Aorta (tissue), 5 donors: ENCODE data around the gene FBN2. TPM values are rescaled to one million over a fixed set of nuclear protein-coding genes. Genes with fewer than 3 reads are reported as not detected.

Experiments
- ATAC-seq: fragments of 200-7000 bp; cut with Tn5 transposase; one replicate; pipeline ENCODE4 v1.9.1; 2022; ENCODE audit warnings: moderate library complexity; ENCODE audit not compliant: low FRiP score
- DNase-seq, 2 donors: peaks; one replicate each; pipeline ENCODE4 v3.0.0-alpha.2; 2020
- H3K27ac ChIP-seq, 2 donors: one replicate each; pipeline ENCODE4 v1.5.1; 2013; ENCODE audit warnings: low read length in 2 of 2, mild to moderate bottlenecking in 2 of 2, moderate library complexity in 2 of 2, control low read depth in 1 of 2, inconsistent platforms in 1 of 2, low read depth in 1 of 2
- H3K27me3 ChIP-seq, 2 donors: one replicate each; pipeline ENCODE4 v1.6.1; 2013; ENCODE audit warnings: control low read depth in 1 of 2, low read length in 1 of 2, mild to moderate bottlenecking in 1 of 2, moderate library complexity in 1 of 2; ENCODE audit not compliant: insufficient read depth in 2 of 2, control insufficient read depth in 1 of 2
- H3K36me3 ChIP-seq, 2 donors: one replicate each; pipeline ENCODE4 v1.6.1; 2013; ENCODE audit warnings: control low read depth in 1 of 2, low read length in 1 of 2, mild to moderate bottlenecking in 1 of 2; ENCODE audit not compliant: insufficient read depth in 2 of 2, control insufficient read depth in 1 of 2
- H3K4me1 ChIP-seq, 2 donors: one replicate each; pipeline ENCODE4 v1.6.1; 2013; ENCODE audit warnings: low read length in 2 of 2, control low read depth in 1 of 2, mild to moderate bottlenecking in 1 of 2, moderate library complexity in 1 of 2; ENCODE audit not compliant: insufficient read depth in 2 of 2, control insufficient read depth in 1 of 2
- H3K4me3 ChIP-seq, 2 donors: one replicate each; pipeline ENCODE4 v1.5.1; 2013; ENCODE audit warnings: low read length in 2 of 2, control low read depth in 1 of 2, mild to moderate bottlenecking in 1 of 2
- H3K9me3 ChIP-seq: one replicate; pipeline ENCODE4 v1.6.1; 2013; ENCODE audit warnings: mild to moderate bottlenecking, low read length; ENCODE audit not compliant: control insufficient read depth
- WGBS, 2 donors: extraction: QIAGEN DNeasy Blood & Tissue Kit; methylation state at CpG; one replicate each; pipeline ENCODE4 v1.1.7; 2013; 5-methylcytosine and 5-hydroxymethylcytosine counted together
- intact Hi-C, 2 donors: fragments of 100-400 bp; cut with DNase I; formaldehyde crosslinking; loops; one replicate each; pipeline versions ENCODE4 v1.14.2 to v1.15.0; 2022
- polyA plus RNA-seq, 2 donors: library from polyadenylated mRNA; stranded (reverse); fragments of 200-250 nt; gene quantifications; one replicate each; pipeline ENCODE4 v1.2.3, GENCODE V29; 2013
- total RNA-seq, 2 donors: library from RNA; stranded (reverse); fragmentation: NEBNext Ultra II Directional; extraction: Animal tissue kit (Norgen Biotek cat#: 25700); gene quantifications; one replicate each; pipeline ENCODE4 v1.2.1, GENCODE V29; 2021
- donor health status: healthy with polysubstance abuse.
- donor health status: Bipolar disorder and iron deficiency.
- donor health status: DM: no; HTN: no; CAD: no.
- donor health status: DM: no; HTN: no; CAD: no.
- donor health status: DM: yes; HTN: yes; CAD: no.

The FBN2 gene
- total and polyA plus RNA-seq, 4 donors = 0.25 to 1.5 (median 0.84) TPM; not detected in 1

DNA sequence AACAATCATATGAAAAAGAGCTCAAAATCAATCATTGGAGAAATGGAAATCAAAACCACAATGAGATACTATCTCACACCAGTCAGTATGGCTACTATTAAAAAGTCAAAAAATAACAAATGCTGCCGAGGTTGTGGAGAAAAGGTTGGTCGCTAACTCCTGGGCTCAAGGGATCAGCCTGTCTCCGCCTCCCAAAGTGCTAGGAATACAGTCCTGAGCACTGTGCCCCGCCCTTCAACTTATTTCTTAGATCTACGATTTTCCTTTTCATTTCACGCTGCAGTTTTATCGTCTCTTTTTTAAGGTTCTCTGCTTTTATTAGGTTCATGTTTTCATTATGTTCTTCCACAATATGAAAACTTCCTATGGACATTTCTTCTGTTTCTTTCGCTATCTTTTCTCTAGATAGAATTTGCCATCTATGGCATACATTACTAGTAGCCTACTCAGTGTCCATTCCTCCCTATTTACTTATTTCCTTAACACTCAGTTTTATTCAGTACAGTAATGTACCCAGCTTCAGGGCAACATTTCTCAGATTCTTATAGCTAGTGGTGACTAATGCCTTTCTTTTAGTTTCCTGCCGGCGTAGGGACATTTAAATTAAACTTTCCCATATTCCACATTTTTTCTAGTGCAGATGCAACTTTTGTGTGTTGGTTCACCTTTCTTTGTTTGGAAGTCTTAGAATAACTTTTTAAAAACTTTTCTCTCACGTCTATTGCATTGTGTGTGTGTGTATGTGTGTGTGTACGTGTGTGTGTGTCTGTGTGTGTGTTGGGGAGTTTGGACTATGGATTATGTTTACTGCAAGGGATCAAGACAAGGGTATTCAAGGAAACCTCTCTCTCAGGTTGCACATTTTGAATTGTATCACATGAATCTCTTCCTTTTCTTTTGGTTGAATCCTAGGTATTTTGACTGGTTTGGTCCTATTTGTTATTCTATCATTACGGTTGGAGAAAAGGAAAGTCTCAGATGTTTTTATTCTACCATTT lies 21.6 kb upstream of the FBN2 start:
- 57 to 62% methylated on average over 13 of the region's 13 CpGs for WGBS, 2 donors
- intact Hi-C loops = no loop called here
- no peaks in the 10 kb centered on the region for H3K27me3 ChIP-seq

DNA sequence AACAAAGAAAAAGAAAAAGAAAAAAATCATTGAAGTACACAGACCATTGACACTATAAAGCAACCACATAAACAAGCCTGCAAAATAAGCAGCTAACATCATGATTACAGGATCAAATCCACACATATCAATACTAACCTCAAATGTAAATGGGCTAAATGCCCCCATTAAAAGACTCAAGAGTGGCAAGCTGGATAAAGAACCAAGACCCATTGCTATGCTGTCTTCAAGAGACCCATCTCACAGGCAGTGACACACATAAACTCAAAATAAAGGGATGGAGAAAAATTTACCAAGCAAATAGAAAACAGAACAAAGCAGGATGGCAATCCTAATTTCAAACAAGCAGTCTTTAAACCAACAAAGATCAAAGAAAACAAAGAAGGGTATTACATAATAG lies 15.7 kb upstream of the FBN2 start:
- H3K27ac ChIP-seq = no peak overlapping the region
- H3K36me3 ChIP-seq = no peaks in the 10 kb centered on the region
- H3K4me1 ChIP-seq = no peaks in the 10 kb centered on the region
- H3K4me3 ChIP-seq = no peak overlapping the region
- H3K27me3 ChIP-seq = no peaks in the 10 kb centered on the region
- H3K9me3 ChIP-seq = peaks cover 7% of the 10 kb centered on the region
- ATAC-seq (no peak), DNase-seq (no peak)
- intact Hi-C loops = no loop called here

More for the DNA sequence above, 21.6 kb upstream of the FBN2 start:
- Histone ChIP-seq H3K9me3 (no peaks in the 10 kb centered on the region), H3K4me3 (no peak overlapping the region), H3K27ac (no peak overlapping the region), H3K4me1 (no peaks in the 10 kb centered on the region), H3K36me3 (no peaks in the 10 kb centered on the region)
- no peak for ATAC-seq
- DNase-seq = no peak

DNA sequence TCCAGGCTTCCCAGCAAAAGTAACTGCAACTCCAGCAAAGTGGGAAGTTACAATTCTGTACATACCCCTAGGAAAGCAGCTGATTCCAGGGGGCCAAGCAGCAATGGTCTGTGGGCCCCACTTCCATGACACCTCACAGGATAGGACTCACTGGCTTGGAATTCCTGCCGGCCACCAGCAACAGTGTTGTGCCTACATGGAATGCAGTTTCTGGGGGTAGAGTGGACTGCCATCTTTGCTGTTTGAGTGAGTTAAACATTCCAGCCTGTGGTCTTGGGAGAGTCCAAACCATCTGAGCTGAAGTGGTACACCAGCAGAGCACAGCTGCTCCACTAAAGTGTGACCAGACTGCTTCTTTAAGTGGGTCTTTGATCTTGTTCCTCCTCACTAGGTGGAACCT lies 13.4 kb upstream of the FBN2 start:
- Histone ChIP-seq H3K4me1 (no peaks in the 10 kb centered on the region), H3K9me3 (peaks cover 7% of the 10 kb centered on the region), H3K4me3 (no peak overlapping the region), H3K27me3 (peaks cover 0 to 1% of the 10 kb centered on the region in 2 donors), H3K36me3 (no peaks in the 10 kb centered on the region), H3K27ac (no peak overlapping the region)
- intact Hi-C loops = no loop called here
- ATAC-seq = no peak
- DNase-seq = no peak
- 95 to 100% methylated on average over 1 of the region's 1 CpG for WGBS, 2 donors

DNA sequence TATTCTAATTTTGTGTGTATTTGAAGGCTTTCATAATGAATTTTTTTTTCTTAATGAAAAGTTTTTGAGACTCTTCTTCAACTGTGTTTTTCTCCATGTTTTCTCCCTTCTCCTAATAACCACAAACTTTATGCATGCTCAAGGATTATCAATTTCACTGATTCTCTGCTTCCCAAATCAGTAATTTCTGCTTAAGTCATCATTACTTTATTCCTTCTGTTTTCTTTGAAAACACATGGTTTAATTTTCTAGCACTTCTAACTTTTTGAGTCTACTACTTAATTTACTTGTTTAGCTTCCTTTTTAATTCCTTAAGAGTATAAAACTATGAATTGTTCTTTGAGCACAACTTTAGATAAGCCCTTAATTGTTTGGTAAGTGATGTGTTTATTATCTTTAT lies 11.5 kb upstream of the FBN2 start:
- H3K4me3 ChIP-seq = no peak overlapping the region
- no peak overlapping the region for H3K27ac ChIP-seq
- DNase-seq = no peak
- peaks cover 0 to 1% of the 10 kb centered on the region in 2 donors for H3K27me3 ChIP-seq
- H3K4me1 ChIP-seq = no peaks in the 10 kb centered on the region
- H3K36me3 ChIP-seq = no peaks in the 10 kb centered on the region
- intact Hi-C loops = no loop called here
- H3K9me3 ChIP-seq = peaks cover 7% of the 10 kb centered on the region
- no peak for ATAC-seq

DNA sequence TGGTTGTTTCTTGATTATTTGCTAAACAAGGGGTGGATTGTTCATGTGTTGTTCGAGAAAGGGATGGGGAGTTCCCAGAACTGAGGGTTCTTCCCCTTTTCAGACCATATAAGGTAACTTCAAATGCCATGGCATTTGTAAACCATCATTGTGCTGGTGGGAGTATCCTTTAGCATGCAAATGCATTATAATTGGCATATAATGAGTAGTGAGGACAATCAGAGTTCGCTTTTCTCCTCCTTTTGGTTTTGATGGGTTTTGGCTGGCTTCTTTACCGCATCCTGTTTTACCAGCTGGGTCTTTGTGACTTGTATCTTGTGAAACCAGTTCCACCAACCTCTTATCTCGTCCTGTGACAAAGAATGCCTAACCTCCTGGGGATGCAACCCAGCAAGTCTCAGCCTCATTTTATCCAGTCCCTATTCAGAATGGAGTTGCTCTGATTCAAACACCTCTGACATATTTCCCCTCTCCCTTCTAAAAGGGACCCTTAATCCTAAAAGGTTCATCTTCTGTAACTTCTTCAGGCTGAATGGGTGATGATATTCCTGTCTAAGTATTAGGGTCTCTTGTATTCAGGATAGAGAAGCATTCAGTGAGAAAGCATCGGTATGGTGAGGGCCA lies 8.7 kb upstream of the FBN2 start:
- intact Hi-C loops = no loop called here
- DNase-seq = no peak
- WGBS, 2 donors = 86 to 91% methylated on average over 5 of the region's 5 CpGs

DNA sequence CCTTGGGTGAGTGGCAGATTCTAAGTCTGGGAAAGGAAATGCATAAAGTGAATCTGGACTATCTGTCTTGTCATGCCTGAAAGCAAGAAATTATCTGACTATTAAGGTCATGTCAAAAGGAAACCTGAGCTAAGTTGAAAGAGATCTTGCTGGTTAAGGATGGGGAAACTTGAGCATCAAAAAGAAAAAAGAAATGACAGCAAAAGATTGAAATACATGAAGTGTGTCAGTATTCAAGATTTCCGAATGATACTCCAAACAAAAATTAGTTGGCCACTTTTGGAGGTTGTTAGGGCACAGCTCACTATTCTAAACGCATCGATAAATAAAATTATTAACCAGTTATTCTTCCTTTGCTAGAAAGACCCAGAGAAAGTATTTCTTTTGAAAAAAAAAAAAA lies 3.3 kb upstream of the FBN2 start:
- Histone ChIP-seq H3K27ac (no peak overlapping the region), H3K4me3 (no peak overlapping the region), H3K4me1 (no peaks in the 10 kb centered on the region), H3K27me3 (no peaks in the 10 kb centered on the region), H3K9me3 (no peaks in the 10 kb centered on the region), H3K36me3 (no peaks in the 10 kb centered on the region)
- intact Hi-C loops = no loop called here
- no peak for ATAC-seq
- DNase-seq = no peak
- 80 to 86% methylated on average over 3 of the region's 3 CpGs for WGBS, 2 donors

More for the DNA sequence above, 8.7 kb upstream of the FBN2 start:
- no peaks in the 10 kb centered on the region for H3K4me1 ChIP-seq
- H3K27me3 ChIP-seq = peaks cover 0 to 1% of the 10 kb centered on the region in 2 donors
- H3K4me3 ChIP-seq = no peak overlapping the region
- ATAC-seq = no peak
- no peak overlapping the region for H3K27ac ChIP-seq
- H3K9me3 ChIP-seq = peaks cover 4% of the 10 kb centered on the region
- no peaks in the 10 kb centered on the region for H3K36me3 ChIP-seq

DNA sequence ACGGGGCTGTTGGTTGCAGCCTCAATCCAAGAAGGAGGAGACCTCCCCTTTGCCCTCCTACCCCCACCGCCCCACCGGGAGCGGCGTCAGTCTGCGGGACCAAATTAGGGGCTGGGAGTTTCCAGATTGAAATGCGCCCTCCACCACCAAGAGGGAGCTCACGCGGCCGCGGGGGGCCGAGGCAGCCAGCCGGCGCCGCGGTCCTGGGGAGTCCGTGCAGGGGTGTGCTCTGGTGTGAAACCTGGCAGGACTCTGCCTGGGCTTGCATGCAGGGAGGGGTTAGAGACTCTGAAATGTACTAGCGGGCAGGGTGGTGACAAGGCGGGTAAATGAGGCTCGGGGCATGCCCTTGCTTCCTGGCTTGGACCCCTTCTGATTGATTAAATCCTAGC lies 989 bp upstream of the FBN2 start:
- no peaks in the 10 kb centered on the region for H3K9me3 ChIP-seq
- ATAC-seq (peak; percentile 40), DNase-seq (no peak)
- no peaks in the 10 kb centered on the region for H3K36me3 ChIP-seq
- intact Hi-C loops = no loop called here
- 0 to 1% methylated on average over 20 of the region's 20 CpGs for WGBS, 2 donors
- peak overlapping the region in 1 of 2 donors; percentile 47 for H3K4me3 ChIP-seq
- H3K4me1 ChIP-seq = no peaks in the 10 kb centered on the region
- H3K27me3 ChIP-seq = no peaks in the 10 kb centered on the region
- no peak overlapping the region for H3K27ac ChIP-seq

DNA sequence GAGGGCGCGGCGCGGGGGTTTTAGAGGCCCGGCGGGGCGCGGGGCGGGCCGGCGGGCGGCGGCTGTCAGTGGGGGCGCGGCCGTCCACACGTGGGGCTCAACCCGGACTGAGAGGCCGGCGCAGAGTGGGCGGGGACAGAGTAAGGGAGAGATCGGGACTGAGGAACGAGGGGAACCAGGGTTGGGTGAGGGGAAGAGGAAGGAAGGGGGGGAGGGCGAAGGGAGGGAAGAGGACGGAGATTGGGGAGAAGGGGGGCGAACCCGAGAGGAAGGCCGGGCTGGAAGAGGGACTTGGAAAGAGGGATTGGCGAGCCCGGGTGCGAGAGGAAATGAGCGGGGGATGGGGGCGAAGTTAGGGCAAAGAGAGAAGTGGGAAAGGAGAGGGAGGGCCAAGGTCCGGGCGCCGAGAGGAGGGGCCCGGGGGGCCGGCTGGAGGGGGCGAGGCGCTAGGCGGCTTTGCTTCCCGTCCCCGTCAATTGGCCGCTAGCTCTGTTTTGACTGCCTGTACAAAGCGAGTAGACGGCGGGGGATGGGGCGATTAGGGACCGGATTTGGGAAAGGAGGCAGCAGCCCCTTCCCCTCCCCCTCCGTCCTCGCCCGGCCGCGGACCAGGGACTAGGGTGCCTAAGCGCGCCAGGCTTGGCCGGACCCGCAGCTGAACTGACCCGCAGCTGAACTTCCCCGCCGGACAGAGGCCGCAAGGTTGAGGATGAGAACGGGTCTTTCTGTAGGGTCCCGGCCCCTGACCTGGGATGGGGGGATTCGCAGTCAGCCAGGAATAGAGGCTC lies 399 bp upstream of the FBN2 start:
- 0 to 1% methylated on average over 53 to 65 of the region's 65 CpGs for WGBS, 2 donors
- peak; percentile 73 to 75 for DNase-seq

More for the DNA sequence above, 399 bp upstream of the FBN2 start:
- no peaks in the 10 kb centered on the region for H3K36me3 ChIP-seq
- H3K27me3 ChIP-seq = no peaks in the 10 kb centered on the region
- H3K4me3 ChIP-seq = peak overlapping the region; percentile 20 to 47
- no peak overlapping the region for H3K27ac ChIP-seq
- no peaks in the 10 kb centered on the region for H3K4me1 ChIP-seq
- no peaks in the 10 kb centered on the region for H3K9me3 ChIP-seq
- ATAC-seq = peak; percentile 62
- intact Hi-C loops = no loop called here
